HG03060 (cell line): Measurements from ENCODE around the gene ASB10.

Experiments
- ATAC-seq: cut with Tn5 transposase; IDR thresholded peaks from one replicate; pipeline ENCODE4 v1.9.1; 2021; ENCODE audit warnings: low read depth, moderate number of reproducible peaks; ENCODE audit not compliant: unreplicated experiment

The ASB10 gene, protein sequence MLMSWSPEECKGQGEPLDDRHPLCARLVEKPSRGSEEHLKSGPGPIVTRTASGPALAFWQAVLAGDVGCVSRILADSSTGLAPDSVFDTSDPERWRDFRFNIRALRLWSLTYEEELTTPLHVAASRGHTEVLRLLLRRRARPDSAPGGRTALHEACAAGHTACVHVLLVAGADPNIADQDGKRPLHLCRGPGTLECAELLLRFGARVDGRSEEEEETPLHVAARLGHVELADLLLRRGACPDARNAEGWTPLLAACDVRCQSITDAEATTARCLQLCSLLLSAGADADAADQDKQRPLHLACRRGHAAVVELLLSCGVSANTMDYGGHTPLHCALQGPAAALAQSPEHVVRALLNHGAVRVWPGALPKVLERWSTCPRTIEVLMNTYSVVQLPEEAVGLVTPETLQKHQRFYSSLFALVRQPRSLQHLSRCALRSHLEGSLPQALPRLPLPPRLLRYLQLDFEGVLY

GRCh38 chr7:151186640-151187408 is at the start of gene ASB10:
Gene ASB10 (minus strand): TSS chr7:151187250. CDS start chr7:151187130, 120 bp downstream.
- no peak for ATAC-seq

DNA sequence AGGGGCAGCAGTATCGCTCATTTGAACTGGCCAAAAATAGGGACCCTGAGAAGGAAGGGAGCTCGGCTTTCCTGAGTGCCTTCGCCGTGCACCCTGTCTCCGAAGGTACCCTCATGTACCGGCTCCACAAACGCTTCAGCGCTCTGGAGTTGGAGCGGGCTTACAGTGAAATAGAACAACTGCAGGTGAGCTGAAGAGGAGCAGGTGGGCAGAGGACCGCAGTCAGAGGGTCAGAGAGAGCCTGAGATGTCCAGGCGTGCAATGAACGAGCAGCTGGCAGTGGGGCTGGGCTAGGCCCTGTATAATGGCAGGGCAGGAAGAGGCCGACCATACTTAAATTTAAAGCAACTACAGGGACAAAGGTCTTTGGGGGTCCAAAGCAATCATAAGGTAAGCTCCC is 49.4 kb upstream of the ASB10 start:
- ATAC-seq: no peak

- ATAC-seq: no peak
Measured at GRCh38 chr7:151235091-151235787, 48.2 kb upstream of the ASB10 start.

GRCh38 chr7:151233804-151234203 is 46.8 kb upstream of the ASB10 start:
- no peak for ATAC-seq

GRCh38 chr7:151232917-151233701 is 46.1 kb upstream of the ASB10 start:
- no peak for ATAC-seq

GRCh38 chr7:151232091-151232916 is 45.3 kb upstream of the ASB10 start, which contains the start of gene CHPF2:
Gene CHPF2 (plus strand): TSS chr7:151232483. CDS start chr7:151234012, 1,529 bp downstream.
- peak; percentile 92 for ATAC-seq

- no peak for ATAC-seq
Measured at GRCh38 chr7:151231080-151231479, 44.0 kb upstream of the ASB10 start.

DNA sequence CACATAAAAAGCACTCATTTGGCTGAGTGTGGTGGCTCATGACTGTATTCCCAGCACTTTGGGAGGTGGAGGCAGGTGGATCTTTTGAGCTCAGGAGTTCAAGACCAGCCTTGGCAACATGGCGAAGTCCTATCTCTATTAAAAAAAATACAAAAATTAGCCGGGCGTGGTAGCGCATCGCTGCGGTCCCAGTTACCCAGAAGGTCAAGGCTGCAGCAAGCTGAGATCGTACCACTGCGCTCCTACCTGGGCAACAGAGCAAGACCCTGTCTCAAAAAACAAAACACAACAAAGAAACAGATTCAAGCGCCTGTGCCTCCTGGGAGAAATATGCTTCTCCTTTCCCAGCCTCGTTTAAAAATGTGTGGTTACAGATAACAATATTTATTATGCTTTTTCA is 42.2 kb upstream of the ASB10 start:
- no peak for ATAC-seq

GRCh38 chr7:151228024-151228866 is 41.2 kb upstream of the ASB10 start:
- no peak for ATAC-seq

- peak; percentile 94 for ATAC-seq
Measured at GRCh38 chr7:151226875-151227782, 40.1 kb upstream of the ASB10 start, which contains the start of gene ABCF2. Gene ABCF2 (minus strand): TSS chr7:151227205. CDS start chr7:151226458, 747 bp downstream.

GRCh38 chr7:151226560-151226874 is 39.5 kb upstream of the ASB10 start:
- no peak for ATAC-seq

- ATAC-seq: no peak
Measured at GRCh38 chr7:151225948-151226510, 39.0 kb upstream of the ASB10 start.

DNA sequence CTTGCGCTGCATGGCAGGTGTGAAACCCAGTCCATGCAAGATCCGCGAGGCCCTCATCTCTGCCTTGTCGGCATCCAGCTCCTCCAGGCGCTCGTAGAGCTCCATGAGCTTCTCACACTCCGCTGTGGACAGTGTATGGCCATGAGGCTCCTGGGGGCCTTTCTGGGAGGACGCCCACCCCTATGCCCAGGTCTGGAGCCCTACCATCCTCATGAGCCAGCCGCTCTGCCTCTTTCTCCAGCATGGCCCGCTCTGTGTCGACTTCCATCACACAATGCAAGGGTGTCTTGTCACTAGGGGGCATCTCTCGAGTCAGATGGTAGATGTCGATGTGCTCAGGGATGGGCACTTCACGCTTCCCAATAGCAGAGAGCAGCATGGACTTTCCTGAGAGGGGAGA is 36.7 kb upstream of the ASB10 start:
- no peak for ATAC-seq

GRCh38 chr7:151218170-151218569 is 31.1 kb upstream of the ASB10 start:
- ATAC-seq: no peak

- no peak for ATAC-seq
Measured at GRCh38 chr7:151215396-151215795, 28.3 kb upstream of the ASB10 start.

- no peak for ATAC-seq
Measured at GRCh38 chr7:151213826-151214225, 26.8 kb upstream of the ASB10 start.

DNA sequence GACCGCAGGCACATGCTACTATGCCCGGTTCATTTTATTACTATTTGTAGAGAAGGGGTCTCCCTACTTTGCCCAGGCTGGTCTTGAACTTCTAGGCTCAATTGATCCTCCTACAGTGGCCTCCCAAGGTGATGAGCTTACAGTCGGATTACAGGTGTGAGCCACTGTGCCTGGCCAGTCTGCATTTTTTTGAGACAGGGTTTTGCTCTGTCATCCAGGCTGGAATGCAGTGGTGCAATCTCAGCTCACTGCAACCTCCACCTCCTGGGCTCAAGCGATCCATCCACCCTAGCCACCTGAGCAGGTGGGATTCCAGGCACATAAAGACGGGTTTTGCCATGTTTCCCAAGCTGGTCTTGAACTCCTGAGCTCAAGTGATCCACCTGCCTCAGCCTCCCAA is 25.6 kb upstream of the ASB10 start:
- ATAC-seq: no peak
